GM18498 (cell line): ENCODE results near the gene WDFY2.

Source experiments
- ATAC-seq: cut with Tn5 transposase; IDR thresholded peaks from one replicate; pipeline ENCODE4 v1.9.1; 2021; ENCODE audit warnings: mild to moderate bottlenecking, moderate library complexity; ENCODE audit not compliant: unreplicated experiment

WDFY2 gene

DNA sequence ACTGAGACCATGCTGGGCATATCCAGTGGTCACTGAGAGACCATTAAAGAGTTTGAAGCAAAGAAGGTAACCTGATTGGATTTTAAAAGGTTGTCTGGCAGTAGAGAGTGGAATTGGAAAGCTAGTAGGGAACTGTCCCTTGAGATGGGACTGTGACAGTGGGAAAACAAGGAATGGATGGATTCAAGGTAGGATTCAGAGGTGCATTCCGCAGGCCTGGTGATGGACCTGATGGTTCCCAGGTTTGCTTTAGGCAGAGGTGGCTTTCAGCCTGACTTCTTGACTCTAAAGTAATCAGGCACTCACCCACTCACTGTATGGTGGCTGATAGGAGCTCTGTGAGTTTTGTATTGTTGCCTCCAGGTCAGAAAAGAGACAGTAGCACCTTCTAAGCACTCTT lies 146.7 kb downstream of the WDFY2 start:
- no peak for ATAC-seq

DNA sequence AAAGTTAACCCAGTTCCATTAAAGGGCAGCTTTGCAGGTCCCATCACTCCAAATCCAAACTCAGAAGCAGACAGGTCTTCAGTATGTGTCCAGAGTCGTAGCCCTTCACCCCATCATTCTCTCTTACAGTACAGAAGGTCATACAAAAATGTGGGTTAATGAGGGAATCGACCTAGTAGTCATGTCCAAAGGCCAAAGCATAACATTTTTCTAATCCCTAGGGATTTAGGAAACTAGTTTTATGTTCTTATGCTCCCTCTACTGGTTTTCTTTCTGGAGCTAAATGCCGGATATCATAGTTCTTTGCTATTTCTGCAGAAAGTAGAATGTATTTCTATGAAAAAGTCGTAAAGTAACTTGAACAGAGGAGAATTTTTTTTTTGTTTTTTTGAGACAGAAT lies 147.5 kb downstream of the WDFY2 start:
- no peak for ATAC-seq

DNA sequence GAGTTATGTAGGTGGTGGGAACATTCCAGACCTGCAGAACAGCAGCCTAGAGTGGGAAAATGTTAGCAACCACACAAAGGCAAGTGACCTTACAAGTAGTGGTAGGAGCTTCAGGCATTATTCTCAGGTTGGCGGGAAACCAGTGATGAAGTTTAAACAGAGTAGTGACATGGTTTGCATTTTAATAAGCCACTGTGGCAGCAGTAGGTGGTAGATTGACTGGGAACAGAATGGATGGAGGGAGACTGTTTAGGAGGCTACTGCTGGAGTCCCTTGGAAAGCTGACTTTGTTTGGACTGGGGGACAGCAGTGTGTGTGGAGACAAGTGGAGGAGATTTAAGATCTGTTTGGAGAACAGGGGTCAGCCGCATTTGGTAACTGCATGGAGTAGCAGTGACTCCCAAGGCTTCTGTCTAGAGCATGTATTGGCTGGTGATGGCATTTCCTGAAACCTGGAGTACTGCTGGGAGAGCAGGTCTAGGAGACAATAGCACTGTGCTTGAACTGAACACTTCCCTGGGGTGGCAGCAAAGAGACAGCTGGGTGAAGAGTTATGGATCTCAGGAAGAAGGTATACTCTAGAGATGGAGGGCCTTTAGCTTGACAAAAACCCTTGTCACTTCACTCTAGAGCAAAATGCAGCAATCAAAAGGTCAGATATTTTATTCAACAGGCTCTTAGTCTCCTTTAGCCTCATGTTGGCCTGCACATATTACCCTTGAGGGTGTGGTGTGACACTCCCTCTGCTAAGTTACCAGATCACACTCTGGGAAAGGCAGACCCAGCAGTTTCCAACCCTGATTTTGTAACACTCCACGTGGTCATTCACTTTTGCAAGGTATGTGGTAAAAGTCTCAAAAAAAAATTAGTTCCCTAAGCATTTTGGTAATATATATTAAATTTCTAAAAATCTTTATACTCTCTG lies 149.4 kb downstream of the WDFY2 start:
- ATAC-seq, result no peak

DNA sequence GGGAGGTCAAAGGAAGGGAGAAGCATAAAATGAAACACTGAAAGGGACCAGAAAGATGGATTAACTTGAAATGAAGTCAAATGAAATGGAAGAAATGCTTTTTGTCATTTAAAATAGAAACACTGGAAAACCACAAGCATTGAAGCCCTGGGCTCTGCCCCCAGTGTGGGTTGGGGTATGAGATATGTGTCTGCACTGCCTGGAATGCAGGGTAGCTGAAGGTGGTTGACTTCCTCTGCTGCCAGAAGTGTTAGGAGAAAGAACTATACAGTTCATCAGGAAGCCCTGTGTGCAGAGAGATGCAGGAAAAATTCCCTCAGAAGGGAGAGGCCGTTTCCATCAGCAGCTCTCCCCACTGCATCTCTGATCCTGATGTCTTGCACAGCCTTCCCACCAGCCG lies 150.5 kb downstream of the WDFY2 start:
- no peak for ATAC-seq

DNA sequence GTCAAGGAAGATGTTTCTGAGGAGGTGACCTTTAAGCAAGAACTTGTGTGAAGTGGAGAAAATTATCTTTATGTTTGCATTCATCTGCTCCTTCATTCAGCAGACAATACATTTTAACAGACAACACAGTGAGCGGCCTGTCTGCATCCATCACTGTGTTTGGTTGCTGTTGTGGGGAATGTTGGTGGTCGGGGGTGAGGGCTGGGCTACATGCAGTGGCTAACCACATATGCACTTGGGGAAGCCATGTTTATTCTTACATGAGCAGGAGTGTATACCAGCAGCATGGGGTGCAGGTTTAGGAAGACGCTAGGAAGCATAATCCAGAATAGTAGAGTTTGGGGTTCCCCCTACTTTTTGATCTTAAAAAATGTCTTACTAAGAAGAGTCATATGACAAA lies 153.3 kb downstream of the WDFY2 start:
- no peak for ATAC-seq

DNA sequence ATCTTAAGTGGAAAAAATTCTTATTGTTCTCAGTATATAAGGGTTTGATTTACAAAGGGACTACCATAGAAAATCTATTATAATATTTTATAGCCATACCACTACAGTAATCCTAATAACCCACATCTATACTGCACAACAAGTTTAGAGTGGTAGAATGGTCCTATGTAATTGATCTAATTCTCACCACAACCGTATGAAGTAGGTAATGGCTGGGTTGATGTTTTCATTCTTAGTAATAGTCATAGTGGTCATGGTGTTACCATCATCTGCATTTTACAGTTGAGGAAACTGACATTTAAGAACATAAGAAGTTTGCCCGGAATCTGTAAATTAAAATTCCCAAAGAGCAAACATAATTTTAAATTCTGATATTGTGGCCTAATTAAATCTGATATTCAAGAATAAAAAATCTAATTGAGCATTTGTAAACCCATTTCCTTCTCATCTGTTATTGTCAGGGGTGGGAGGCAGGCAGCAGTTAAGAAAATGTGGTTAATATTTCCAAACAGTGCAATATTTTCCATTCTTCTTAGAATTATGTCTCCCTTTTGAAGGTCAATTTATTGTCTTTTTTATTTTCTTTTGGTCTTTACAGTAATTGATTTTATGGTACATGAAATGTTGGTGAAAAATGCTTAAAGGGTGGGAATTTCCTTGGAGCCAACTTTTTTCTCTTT lies 154.1 kb downstream of the WDFY2 start:
- ATAC-seq, result no peak

DNA sequence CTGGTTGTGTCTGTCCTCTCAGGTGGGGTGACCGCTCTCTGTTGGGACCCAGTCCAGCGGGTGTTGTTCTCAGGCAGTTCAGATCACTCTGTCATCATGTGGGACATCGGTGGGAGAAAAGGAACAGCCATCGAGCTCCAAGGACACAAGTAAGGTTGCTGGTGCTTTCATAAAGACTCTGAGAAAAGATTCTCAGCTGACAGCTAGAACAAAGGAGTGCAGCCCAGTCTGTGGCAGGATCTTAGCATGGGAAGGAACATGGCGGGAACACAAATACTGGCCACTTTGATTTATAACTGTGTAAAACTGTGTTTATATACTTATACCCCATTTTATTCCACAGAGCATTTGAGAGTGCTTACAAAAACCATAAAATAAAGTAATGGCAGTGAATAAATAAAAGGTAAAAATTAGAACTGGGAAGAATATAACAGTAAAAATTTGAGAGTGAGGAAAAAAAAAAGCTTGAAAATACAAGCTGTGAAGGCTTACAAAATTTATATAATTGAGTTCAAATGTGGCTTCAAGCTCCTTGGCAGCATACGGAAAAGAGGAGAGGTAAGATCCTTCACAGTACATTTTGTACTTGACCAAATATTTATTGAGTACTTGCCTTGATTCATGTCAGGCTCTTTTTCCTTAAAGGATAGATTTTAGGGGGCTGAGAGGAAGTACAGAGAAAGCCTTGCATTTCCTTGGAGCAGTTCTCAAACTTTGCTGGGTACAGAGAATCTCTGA lies 154.9 kb downstream of the WDFY2 start:
- ATAC-seq, result no peak

DNA sequence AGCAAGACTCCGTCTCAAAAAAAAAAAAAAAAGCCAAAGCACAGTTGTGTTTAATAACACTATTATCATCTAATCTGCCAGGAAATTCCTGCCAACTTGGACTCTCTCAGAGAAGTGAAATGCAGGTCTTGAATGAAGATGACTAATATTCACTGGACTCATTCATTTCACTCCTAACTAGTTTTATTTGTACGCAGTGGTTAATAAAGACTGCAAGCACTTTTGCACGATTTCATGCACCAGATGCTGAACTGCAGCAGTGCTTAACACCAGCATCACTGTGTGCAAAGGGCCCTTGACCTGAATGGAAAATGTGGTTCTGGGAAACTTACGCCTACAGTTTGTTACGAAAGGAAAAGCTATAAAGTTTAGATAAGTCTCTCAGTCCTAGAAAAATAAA lies 156.4 kb downstream of the WDFY2 start:
- no peak for ATAC-seq

DNA sequence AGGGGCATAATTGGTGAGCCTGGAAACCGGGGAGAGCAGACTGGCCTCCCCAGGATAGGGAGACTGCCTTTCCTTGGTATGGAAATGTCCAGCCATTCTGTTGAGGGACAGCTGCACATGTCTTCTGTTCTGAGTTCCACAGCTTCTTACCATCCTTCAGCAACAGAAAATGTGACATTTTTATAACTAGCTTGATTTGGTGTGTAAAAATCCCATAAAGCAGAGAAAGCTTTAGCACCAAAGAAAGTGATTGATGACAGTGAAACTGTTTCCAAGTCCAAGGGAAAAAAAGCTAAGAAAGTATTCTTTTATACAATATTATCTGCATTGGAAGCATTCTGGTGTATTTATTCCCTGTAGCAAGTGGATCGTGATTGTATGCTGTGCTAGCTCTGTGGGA lies 157.8 kb downstream of the WDFY2 start:
- no peak for ATAC-seq

DNA sequence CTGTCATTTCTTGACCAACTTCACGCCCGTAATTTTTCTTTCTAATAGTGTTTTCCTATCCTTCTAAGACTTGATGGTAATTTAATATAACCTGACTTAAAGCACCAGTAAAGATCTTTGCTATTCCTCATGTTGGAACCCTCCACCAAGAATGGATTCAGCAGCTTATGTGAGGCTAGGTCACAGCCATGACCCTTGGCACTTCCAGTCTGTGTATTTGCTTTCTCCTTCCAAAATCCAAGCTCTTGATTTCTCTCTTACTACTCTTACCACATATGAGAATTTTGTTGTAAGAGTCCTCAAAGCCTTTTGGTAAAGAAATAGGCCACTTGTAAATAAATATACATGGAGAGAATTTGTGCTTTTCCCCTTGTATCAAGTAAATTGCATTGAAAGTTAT lies 158.3 kb downstream of the WDFY2 start:
- no peak for ATAC-seq

DNA sequence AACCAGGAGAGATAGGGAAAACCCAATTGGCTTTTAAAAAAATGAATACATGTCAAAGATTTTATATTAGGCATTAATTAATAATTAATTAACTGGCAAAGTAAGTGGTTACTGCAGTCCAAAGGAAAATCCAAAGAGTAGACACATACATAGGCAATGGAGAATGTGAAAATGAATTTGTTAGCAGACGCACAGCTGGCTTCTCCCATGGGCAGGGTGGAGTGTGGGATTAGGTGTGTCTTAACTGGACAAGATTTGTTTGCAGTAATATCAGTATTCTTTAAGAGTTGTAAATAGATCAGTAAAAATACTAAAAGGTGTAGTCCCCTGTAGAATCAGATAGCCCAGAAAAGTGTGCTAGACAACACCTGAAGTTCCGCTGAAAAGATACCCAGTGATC lies 161.0 kb downstream of the WDFY2 start:
- ATAC-seq, result no peak

DNA sequence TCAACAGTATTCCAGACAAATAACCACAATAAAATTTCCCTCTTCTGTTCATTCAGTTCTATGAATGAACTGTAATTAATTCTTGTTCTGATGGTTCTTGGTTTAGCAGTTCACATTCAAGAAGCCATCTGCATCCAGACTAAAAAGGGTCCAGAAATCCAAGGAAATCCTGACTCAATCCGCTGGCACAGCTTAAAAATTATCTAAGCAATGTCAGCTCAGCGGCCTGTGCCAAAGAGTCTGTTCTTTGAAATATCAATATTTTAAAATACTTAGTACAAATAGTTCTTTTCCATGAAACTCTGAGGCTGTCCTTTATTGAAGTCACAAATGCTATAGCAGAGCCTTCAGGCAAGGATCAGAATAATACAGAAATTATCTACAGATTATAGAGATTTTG lies 162.5 kb downstream of the WDFY2 start:
- no peak for ATAC-seq

DNA sequence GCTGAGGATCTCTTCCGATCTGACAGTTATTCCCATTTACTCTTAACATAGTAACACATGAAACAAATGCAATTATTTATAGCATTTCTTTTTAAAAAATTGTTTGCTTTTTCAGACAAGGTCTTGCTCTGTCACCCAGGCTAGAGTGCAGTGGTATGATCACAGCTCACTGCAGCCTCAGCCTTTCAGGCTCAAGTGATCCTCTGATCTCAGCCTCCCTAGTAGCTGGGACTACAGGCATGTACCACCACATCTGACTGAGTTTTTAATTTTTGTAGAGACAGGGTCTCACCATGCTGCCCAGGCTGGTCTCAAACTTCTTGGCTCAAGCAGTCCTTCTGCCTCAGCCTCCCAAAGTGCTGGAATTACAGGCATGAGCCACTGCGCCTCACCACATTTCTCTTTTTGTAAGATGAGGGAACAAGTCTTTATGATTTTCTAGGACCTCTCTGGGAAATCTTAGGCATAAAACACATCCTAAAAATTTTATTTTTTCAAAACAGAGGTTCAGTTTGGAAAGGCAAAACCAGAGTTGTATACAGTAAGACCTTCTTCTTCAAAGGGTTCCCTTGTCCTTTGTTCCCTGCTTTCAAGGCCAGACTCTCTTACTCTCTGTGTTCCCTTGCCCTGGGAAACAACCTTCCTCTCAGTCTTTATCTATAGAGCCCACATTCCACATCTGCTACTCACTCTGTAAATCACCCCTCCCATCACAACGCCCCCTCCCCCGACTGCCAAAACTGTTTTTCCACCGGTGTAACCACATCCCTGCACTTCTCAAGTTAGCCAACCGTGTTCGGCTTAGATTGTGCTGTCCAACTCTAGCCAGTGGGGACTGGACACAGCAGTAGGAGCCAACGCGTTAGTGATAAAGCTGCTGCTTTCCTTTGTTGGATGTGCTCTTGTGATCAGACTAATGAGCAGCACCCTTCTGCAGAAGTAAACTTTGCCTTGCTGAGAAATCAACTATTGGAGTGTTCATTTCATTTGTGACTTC lies 163.5 kb downstream of the WDFY2 start:
- ATAC-seq, result no peak

DNA sequence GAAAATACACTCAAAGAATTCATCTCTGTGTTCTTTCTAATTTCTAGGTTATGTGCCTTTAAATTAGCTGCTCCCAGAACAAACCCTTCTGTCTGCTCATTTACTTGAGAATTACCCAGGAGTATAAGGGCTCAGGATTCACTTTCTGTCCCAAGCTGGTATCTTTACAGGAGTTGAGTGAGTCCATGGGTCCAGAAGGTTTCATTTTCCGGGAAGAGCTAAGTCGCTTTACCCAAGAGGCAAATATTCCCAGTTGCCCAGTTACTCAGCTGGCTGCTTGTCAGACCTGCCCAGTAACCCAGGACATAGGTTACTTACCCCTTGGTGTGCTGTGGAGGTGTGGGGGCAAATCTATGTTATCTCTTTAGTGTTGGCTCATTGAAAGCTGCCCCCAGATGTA lies 172.4 kb downstream of the WDFY2 start:
- ATAC-seq, result no peak

DNA sequence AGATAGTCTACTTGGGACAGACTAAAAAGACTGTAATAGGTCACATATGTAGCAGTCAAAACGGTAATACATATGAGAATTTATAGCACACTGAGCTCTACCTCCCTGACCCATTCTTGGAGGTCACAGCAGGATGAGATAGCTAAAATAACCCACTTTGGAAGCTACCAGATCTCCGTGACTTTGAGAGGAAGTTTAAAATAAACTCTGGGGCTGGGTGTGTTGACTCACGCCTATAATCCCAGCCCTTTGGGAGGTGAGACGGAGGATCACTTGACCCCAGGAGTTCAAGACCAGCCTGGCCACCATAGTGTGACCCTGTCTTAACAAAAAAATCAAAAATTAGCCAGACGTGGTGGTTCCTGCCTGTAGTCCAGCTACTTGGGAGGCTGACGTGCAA lies 174.4 kb downstream of the WDFY2 start:
- no peak for ATAC-seq

DNA sequence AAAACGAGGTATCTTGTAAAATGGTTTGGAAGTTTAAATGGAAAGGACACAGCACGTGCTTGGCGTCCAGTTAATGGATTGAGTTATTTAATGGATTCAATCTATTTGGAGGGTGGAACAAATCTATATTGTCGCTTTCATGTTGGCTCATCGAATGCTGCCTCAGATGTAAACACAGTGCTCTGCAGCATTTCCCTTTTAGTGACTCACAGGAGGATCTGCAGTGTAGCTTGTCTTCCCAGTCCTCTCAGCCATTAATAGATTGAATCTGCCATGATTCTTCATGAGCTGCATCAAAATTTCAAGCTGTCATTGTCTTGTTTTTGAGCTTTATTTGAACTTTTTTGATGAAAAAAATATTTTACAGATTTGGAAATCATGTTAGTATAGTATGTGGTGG lies 175.0 kb downstream of the WDFY2 start:
- ATAC-seq, result no peak

DNA sequence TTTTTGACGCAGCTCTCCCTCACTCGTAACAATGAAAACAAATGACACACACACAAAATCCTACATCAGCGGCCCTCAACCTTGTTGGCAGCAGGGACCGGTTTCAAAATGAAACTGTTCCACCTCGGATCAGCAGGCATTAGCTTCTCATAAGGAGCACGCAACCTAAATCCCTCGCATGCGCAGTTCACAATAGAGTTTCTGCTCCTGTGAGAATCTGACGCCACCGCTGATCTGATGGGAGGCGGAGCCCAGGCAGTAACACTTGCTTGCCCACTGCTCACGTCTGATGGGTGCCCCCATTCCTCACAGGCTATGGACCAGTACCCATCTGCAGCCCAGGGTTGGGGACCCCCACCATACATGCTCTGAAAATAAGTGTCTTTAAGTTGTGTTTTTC lies 176.3 kb downstream of the WDFY2 start:
- no peak for ATAC-seq

DNA sequence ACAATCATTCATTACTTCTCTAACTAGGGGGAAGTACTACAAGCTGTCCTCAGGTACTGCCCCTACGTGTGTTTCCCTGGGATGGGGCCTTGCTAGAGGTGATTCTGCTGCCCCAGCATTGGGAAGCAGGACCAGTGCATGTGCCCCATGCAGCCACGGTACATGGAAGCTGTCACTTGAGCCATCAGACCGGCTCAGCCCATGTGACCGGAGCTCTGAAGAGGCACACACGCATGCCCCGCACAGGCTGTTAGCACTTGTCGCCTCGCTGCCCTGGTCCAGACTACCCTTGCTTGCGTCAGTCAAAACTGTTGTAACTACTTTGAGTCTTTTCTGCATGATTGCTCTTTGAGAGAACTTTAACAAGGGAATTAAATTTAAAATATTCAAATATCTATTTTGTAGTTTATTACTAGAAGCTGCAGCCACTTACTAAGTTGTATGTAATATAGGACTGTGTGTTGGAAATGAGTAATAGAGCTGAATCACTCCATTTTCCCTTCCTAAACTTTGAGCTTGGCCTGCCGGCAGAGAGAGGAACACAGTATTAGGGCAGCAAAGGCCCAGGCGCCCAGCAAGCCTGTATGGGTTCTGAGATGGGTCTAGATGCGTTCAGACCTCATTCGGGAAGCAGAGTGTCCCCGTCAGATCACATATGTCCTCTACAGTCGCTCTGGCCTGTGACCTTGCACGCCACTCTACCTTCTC lies 177.5 kb downstream of the WDFY2 start:
- ATAC-seq, result no peak

DNA sequence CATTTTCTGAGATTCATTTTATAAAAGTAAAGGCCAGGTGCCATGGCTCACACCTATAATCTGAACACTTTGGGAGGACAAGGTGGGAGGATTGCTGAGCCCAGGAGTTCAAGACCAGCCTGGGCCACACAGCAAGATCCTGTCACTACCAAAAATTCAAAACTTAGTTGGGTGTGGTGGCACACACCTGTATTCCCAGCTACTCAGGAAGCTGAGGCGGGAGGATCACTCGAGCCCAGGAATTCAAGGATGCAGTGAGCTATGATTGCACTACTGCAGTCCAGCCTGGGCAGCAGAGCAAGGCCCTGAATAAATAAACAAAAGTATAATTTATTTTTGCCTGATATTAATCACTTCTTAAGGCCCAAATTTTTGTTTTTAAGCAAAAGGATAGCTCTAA lies 179.2 kb downstream of the WDFY2 start:
- no peak for ATAC-seq
